ENCODE data around the gene SLC25A11. TPM values are rescaled to one million over a fixed set of nuclear protein-coding genes. Genes with fewer than 3 reads are reported as not detected.

The SLC25A11 gene
- total and polyA plus RNA-seq, 2 experiments from 2014 or later: 59.5 to 78.7 TPM

- WGBS (ENCODE audit: low lambda C conversion rate, missing lambda C conversion rate): 95% methylated on average over 9 of the region's 9 CpGs
- Histone ChIP-seq H3K4me1 (ENCODE audit: insufficient read depth) (peaks cover 14% of the 10 kb centered on the region), H3K36me3 (replicated peaks; ENCODE audit: insufficient read depth, low read depth) (no peaks in the 10 kb centered on the region)
Observed at GRCh38 chr17:4974115-4974670, 34.3 kb upstream of the SLC25A11 start.

GRCh38 chr17:4973256-4974114 lies 33.6 kb upstream of the SLC25A11 start:
- 93% methylated on average over 9 of the region's 10 CpGs for WGBS (ENCODE audit: low lambda C conversion rate, missing lambda C conversion rate)
- Histone ChIP-seq H3K4me3 (no peak overlapping the region), H3K9me2 (replicated peaks; ENCODE audit: insufficient read depth) (no peaks in the 10 kb centered on the region), H3K79me2 (peaks cover 47% of the 10 kb centered on the region), H2AFZ (no peak overlapping the region), H3K4me2 (no peak overlapping the region), H4K20me1 (ENCODE audit: insufficient read depth, poor library complexity, severe bottlenecking) (no peaks in the 10 kb centered on the region), H3K9me3 (ENCODE audit: low read depth) (no peaks in the 10 kb centered on the region), H3K36me3 (replicated peaks; ENCODE audit: insufficient read depth, low read depth) (no peaks in the 10 kb centered on the region), H3K27me3 (no peaks in the 10 kb centered on the region), H3K4me1 (ENCODE audit: insufficient read depth) (peaks cover 14% of the 10 kb centered on the region), H3K27ac (no peak overlapping the region)
- no peak for DNase-seq (ENCODE audit: low spot score)
- no peak for TF ChIP-seq EZH2phosphoT487 (IDR thresholded peaks at IDR 0.05; ENCODE audit: low read depth, severe bottlenecking, unreplicated experiment)
- no peak for TF ChIP-seq CTCF (IDR thresholded peaks at IDR 0.05; ENCODE audit: poor library complexity)
- no peak for TF ChIP-seq EZH2 (IDR thresholded peaks at IDR 0.05; ENCODE audit: borderline replicate concordance)

More at GRCh38 chr17:4974115-4974670, 34.3 kb upstream of the SLC25A11 start:
- Histone ChIP-seq H3K79me2 (peaks cover 41% of the 10 kb centered on the region), H3K4me2 (no peak overlapping the region), H2AFZ (no peak overlapping the region), H4K20me1 (ENCODE audit: insufficient read depth, poor library complexity, severe bottlenecking) (no peaks in the 10 kb centered on the region), H3K27ac (no peak overlapping the region), H3K9me3 (ENCODE audit: low read depth) (no peaks in the 10 kb centered on the region), H3K4me3 (no peak overlapping the region), H3K9me2 (replicated peaks; ENCODE audit: insufficient read depth) (no peaks in the 10 kb centered on the region), H3K27me3 (no peaks in the 10 kb centered on the region)
- TF ChIP-seq CTCF (IDR thresholded peaks at IDR 0.05; ENCODE audit: poor library complexity) (no peak), EZH2phosphoT487 (IDR thresholded peaks at IDR 0.05; ENCODE audit: low read depth, severe bottlenecking, unreplicated experiment) (no peak), EZH2 (IDR thresholded peaks at IDR 0.05; ENCODE audit: borderline replicate concordance) (no peak)
- DNase-seq (ENCODE audit: low spot score): no peak

- H3K9me3 ChIP-seq (ENCODE audit: low read depth): no peaks in the 10 kb centered on the region
- peaks cover 14% of the 10 kb centered on the region for H3K4me1 ChIP-seq (ENCODE audit: insufficient read depth)
- H3K9me2 ChIP-seq (replicated peaks; ENCODE audit: insufficient read depth): no peaks in the 10 kb centered on the region
- H3K4me2 ChIP-seq: no peak overlapping the region
- H3K4me3 ChIP-seq: no peak overlapping the region
- H3K36me3 ChIP-seq (replicated peaks; ENCODE audit: insufficient read depth, low read depth): no peaks in the 10 kb centered on the region
- H3K79me2 ChIP-seq: peaks cover 51% of the 10 kb centered on the region
- no peak for TF ChIP-seq CTCF (IDR thresholded peaks at IDR 0.05; ENCODE audit: poor library complexity)
- no peak overlapping the region for H3K27ac ChIP-seq
- no peaks in the 10 kb centered on the region for H3K27me3 ChIP-seq
- DNase-seq (ENCODE audit: low spot score): no peak
- WGBS (ENCODE audit: low lambda C conversion rate, missing lambda C conversion rate): 58% methylated on average over 10 of the region's 12 CpGs
- no peak overlapping the region for H2AFZ ChIP-seq
- no peaks in the 10 kb centered on the region for H4K20me1 ChIP-seq (ENCODE audit: insufficient read depth, poor library complexity, severe bottlenecking)
Observed at GRCh38 chr17:4972752-4973151, 32.9 kb upstream of the SLC25A11 start.
